IPS-15b (cell line): ENCODE results near the gene SLC6A14.

Experiments
- H3K27me3 ChIP-seq: one replicate; pipeline ENCODE4 v1.6.1; 2013; ENCODE audit warnings: low read length; ENCODE audit not compliant: control insufficient read depth, insufficient read depth
- H3K36me3 ChIP-seq: one replicate; pipeline ENCODE4 v1.6.1; 2013; ENCODE audit warnings: low read length; ENCODE audit not compliant: control insufficient read depth, insufficient read depth
- H3K4me1 ChIP-seq: one replicate; pipeline ENCODE4 v1.6.1; 2013; ENCODE audit warnings: mild to moderate bottlenecking, low read length; ENCODE audit not compliant: control insufficient read depth, insufficient read depth
- H3K4me3 ChIP-seq: one replicate; pipeline ENCODE4 v1.5.1; 2013; ENCODE audit warnings: low read depth, low read length
- H3K9ac ChIP-seq: one replicate; pipeline ENCODE4 v1.6.1; 2013; ENCODE audit warnings: low read depth, mild to moderate bottlenecking, low read length
- H3K9me3 ChIP-seq: one replicate; pipeline ENCODE4 v1.6.1; 2013; ENCODE audit warnings: mild to moderate bottlenecking, low read length; ENCODE audit not compliant: control insufficient read depth, insufficient read depth

The SLC6A14 gene, protein sequence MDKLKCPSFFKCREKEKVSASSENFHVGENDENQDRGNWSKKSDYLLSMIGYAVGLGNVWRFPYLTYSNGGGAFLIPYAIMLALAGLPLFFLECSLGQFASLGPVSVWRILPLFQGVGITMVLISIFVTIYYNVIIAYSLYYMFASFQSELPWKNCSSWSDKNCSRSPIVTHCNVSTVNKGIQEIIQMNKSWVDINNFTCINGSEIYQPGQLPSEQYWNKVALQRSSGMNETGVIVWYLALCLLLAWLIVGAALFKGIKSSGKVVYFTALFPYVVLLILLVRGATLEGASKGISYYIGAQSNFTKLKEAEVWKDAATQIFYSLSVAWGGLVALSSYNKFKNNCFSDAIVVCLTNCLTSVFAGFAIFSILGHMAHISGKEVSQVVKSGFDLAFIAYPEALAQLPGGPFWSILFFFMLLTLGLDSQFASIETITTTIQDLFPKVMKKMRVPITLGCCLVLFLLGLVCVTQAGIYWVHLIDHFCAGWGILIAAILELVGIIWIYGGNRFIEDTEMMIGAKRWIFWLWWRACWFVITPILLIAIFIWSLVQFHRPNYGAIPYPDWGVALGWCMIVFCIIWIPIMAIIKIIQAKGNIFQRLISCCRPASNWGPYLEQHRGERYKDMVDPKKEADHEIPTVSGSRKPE

DNA sequence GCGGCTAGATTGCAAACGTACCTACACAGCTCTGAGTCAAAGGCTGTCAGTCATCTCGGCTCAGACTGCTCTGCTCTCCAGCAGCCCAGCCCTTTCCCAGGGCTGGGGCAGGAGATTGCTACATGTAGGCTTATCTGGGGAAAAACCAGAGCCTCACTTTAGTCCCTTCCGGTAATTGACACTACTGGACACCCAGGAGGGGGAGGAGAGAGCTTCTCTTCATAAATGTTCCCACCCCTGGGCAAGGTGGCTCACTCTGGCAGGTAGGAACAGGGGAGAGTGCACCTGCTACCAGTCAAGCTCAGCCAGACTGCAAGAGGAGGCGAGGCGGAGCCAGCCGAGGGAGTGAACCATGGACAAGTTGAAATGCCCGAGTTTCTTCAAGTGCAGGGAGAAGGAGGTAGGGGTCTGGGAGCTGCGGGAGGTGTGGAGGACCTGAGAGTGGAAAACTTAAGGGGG, at the start of gene SLC6A14:
Gene SLC6A14, plus strand, starts transcription at position 249 of the 459 bp plus-strand sequence. Its CDS starts 104 bp downstream, at position 353.
- no peaks in the 10 kb centered on the region for H3K9me3 ChIP-seq
- H3K27me3 ChIP-seq = no peaks in the 10 kb centered on the region
- no peak within 1 kb of the TSS for H3K4me3 ChIP-seq
- no peaks in the 10 kb centered on the region for H3K36me3 ChIP-seq
- H3K9ac ChIP-seq = no peak within 1 kb of the TSS
- no peaks in the 10 kb centered on the region for H3K4me1 ChIP-seq

DNA sequence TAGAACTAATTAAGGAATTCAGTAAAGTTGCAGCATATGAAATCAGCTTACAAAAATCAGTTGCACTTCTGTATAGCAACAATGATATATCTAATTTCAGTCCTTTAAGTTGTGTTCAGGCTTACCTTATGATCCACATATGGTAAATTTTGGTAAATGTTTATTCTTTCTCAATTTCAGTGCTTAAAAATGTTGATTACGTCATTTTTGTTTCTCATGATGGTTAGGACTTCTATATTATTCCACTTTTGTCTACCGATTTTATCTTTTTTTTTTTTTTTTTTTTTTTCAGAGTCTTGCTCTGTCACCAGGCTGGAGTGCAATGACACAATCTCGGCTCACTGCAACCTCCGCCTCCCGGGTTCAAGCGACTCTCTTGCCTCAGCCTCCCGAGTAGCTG, 40.7 kb upstream of the SLC6A14 start:
- Histone ChIP-seq H3K9me3 (no peaks in the 10 kb centered on the region), H3K4me3 (no peak overlapping the region), H3K36me3 (no peaks in the 10 kb centered on the region), H3K9ac (no peak overlapping the region), H3K4me1 (no peaks in the 10 kb centered on the region), H3K27me3 (no peaks in the 10 kb centered on the region)

DNA sequence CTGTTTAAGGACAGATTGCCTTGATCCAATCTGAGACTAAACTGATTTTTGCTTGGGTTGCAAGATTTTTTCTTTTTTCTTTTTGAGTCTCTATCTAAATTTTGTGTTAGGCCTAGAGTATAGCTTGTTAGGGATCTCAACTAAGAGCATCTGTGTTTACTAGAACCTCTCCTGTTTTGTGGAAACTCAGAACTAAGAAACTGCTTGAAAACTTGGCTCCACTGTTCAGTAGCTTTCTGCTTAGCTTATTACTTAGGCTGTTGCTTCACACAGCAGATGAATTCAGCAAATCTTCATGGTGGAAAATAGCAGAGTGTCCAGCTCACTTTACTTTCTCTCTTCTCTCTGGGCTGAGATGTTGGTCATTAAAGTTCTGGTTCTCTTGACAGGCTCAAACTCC, 36.7 kb upstream of the SLC6A14 start:
- H3K4me1 ChIP-seq = no peaks in the 10 kb centered on the region
- no peak overlapping the region for H3K9ac ChIP-seq
- no peaks in the 10 kb centered on the region for H3K36me3 ChIP-seq
- H3K9me3 ChIP-seq = no peaks in the 10 kb centered on the region
- H3K27me3 ChIP-seq = no peaks in the 10 kb centered on the region
- no peak overlapping the region for H3K4me3 ChIP-seq

DNA sequence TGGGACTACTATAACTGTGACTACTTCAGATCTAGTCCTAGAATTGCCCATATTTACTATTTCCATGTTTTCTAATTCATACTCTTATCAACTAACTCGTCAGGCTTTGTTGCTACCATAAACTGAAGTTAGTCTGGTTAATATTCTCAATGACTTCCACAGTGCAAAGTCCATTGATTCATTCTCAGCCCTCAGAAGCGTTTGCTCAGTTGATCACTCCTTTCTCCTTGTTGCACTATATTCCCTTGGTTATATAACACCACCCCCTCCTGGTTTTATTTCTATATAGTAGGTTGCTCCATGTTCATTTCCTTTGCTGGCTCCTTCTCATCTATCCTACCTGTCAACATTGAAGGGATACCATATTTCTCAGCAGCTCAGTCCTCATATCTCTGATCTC, 27.2 kb upstream of the SLC6A14 start:
- Histone ChIP-seq H3K36me3 (no peaks in the 10 kb centered on the region), H3K4me1 (no peaks in the 10 kb centered on the region), H3K27me3 (no peaks in the 10 kb centered on the region), H3K9me3 (peaks cover 9% of the 10 kb centered on the region), H3K4me3 (no peak overlapping the region), H3K9ac (no peak overlapping the region)

DNA sequence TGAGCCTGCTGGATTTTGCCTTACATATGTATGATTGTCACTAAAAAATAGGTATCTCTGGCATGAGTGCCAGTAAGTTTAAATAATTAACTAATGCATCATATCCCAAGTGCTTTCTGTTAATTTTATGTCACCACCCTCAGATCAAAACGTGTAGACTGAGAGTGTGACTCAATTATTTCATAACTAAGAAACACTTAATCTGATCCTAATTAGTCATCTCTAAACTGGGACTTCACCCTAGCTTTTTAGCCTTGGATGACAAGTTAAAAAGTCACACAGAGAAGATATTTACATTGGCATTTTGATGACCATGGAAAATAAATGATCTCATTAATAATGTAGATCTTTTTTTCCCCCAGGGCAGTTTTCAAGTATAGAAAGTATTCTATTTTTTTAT, 23.1 kb upstream of the SLC6A14 start:
- Histone ChIP-seq H3K9ac (no peak overlapping the region), H3K4me3 (no peak overlapping the region), H3K4me1 (no peaks in the 10 kb centered on the region)

DNA sequence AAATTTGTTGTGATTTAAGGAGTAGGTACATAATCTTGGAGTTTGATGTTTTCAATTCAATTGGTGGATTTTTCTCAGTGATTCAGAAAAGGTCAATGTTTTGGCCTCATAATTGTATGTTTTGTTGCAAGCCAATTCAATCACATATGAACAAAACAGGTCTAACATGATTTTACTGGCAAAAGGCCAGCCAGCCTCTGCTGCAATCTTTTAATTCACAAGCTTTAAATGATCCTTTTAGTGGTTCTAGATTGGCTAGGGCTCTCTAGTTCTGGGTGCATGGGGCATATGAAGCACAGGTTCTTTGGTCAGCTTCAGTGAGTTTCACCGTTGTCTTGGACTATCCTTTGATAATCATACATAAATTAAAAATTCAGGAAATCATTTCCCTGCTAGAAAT, 19.2 kb upstream of the SLC6A14 start:
- Histone ChIP-seq H3K9ac (no peak overlapping the region), H3K9me3 (no peaks in the 10 kb centered on the region), H3K27me3 (no peaks in the 10 kb centered on the region), H3K4me3 (no peak overlapping the region), H3K4me1 (no peaks in the 10 kb centered on the region), H3K36me3 (no peaks in the 10 kb centered on the region)

More for the DNA sequence above, 23.1 kb upstream of the SLC6A14 start:
- Histone ChIP-seq H3K9me3 (peaks cover 9% of the 10 kb centered on the region), H3K27me3 (no peaks in the 10 kb centered on the region), H3K36me3 (no peaks in the 10 kb centered on the region)

DNA sequence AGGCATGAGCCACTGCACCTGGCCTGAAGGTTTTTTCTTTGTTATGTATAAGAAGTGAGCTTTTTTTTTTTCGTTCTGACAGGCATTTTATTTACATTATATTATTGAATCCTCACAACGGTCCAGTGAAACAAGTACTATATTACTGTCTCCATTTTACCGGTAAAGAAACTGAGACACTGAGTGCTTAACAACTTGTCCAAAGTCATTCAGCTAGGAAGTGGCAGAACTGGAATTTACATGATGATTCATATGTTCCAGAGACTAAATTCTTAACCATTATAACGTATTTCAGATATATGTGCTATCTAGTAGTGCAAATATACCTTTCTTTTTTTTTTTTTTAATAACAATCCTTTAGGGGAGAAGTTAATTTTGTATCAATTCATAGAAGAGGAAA, 18.4 kb upstream of the SLC6A14 start:
- H3K4me3 ChIP-seq = no peak overlapping the region
- no peak overlapping the region for H3K9ac ChIP-seq
- no peaks in the 10 kb centered on the region for H3K9me3 ChIP-seq
- H3K4me1 ChIP-seq = no peaks in the 10 kb centered on the region
- no peaks in the 10 kb centered on the region for H3K36me3 ChIP-seq
- H3K27me3 ChIP-seq = no peaks in the 10 kb centered on the region

DNA sequence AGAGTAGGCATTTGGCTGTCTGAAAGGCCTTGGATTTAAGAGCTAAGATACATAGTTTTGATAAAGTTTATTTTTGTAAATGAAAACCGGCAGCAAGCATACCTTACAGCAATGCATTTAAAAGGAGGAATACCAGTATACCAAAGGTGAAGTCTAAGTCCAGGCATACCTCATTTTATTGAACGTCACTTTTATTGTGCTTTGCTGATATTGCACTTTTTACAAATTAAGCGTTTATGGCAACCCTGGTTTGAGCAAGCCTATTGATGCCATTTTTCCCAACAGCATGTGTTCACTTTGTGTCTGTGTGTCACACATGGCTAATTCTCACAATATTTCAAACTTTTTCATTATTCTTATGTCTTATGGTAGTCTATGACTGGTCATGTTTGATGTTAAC, 8.4 kb upstream of the SLC6A14 start:
- Histone ChIP-seq H3K4me3 (no peak overlapping the region), H3K27me3 (no peaks in the 10 kb centered on the region), H3K36me3 (no peaks in the 10 kb centered on the region), H3K9ac (no peak overlapping the region), H3K9me3 (no peaks in the 10 kb centered on the region), H3K4me1 (no peaks in the 10 kb centered on the region)

DNA sequence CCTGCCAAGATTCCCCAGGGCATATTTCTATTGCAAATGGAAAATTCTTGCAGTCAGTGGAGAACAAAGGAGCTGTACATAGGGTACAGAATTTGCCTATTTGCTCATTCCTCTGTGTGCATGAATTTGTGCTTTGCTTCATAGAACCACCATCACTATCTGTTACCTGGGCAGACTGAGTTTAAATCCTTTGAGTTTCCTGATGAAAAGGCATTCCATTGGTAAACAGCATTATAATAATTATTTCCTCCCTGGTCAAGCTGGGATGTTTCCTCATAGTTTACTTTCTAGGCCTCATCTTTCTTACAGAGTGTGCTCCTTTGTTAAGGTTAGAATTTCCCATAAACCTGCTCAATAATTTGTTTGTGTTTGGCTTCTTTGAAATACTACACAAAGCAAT, 809 bp upstream of the SLC6A14 start:
- H3K9me3 ChIP-seq = no peaks in the 10 kb centered on the region
- no peak overlapping the region for H3K4me3 ChIP-seq
- H3K4me1 ChIP-seq = no peaks in the 10 kb centered on the region
- H3K9ac ChIP-seq = no peak overlapping the region
- H3K36me3 ChIP-seq = no peaks in the 10 kb centered on the region
- H3K27me3 ChIP-seq = no peaks in the 10 kb centered on the region

DNA sequence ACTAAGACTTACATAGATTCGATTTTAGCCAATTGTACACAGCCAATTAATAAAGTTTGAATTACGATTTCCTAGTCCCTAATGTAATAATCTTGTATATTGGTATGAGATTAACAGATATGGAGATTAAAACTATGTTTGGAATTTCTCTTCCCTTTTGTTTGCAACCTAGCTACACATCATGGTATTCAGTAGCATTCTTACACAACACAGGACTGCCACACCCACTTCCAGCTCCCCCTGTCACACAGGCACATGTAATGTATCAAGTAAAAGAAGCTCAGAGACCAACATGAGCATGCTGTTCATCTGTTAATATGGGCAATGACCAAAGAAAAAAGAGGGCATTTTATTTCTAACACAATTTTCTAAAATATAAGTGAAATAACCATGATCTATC, 12.8 kb downstream of the SLC6A14 start:
- Histone ChIP-seq H3K4me1 (no peaks in the 10 kb centered on the region), H3K9ac (no peak overlapping the region), H3K36me3 (no peaks in the 10 kb centered on the region), H3K9me3 (no peaks in the 10 kb centered on the region), H3K27me3 (no peaks in the 10 kb centered on the region), H3K4me3 (no peak overlapping the region)

DNA sequence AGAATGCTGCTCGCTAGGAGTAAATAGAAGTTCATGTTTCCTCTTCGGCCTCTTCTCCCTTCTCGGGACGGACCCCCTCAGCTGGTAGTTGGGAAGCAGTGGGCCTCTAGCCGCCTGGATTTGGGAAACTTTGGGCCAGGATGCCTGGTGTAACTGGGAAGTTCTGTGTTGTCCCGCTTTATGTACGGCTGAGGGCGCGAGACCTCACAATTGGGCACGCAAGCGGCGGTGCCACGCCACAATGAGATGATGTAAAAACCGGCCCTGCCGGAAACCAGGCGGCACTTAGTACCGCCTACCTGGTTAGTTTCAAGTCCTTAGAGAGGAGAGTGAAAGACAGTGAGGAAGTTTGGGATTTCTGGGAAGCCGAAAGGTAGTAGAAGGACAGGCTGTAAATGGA, 26.4 kb downstream of the SLC6A14 start, which contains the start of gene CT83:
Gene CT83, minus strand, starts transcription at position 155 of the 400 bp plus-strand sequence. Its CDS starts 120 bp downstream, at position 35.
- H3K4me1 ChIP-seq = peaks cover 2% of the 10 kb centered on the region
- H3K27me3 ChIP-seq = no peaks in the 10 kb centered on the region
- H3K36me3 ChIP-seq = no peaks in the 10 kb centered on the region
- H3K9ac ChIP-seq = no peak within 1 kb of the TSS
- H3K4me3 ChIP-seq = no peak within 1 kb of the TSS
- no peaks in the 10 kb centered on the region for H3K9me3 ChIP-seq

DNA sequence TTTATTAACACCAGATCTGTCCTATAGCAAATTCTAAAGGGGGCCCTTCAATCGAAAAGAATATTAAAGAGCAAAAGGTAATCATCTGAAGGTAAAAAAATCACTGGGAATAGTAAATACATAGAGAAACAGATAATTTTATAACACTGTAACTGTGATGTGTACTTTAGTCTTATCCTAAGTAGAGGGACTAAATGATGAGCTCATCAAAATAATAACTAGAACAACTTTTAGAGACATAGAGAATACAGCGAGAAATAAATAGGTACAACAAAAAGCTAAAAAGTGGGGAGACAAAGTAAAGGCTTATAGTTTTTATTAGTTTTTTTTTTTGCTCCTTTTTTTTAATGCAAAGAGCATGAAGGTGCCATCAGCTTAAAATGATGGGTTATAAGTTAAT, 43.7 kb downstream of the SLC6A14 start:
- H3K9me3 ChIP-seq = no peaks in the 10 kb centered on the region
- H3K27me3 ChIP-seq = no peaks in the 10 kb centered on the region
- no peaks in the 10 kb centered on the region for H3K4me1 ChIP-seq
- no peak overlapping the region for H3K9ac ChIP-seq
- no peaks in the 10 kb centered on the region for H3K36me3 ChIP-seq
- H3K4me3 ChIP-seq = no peak overlapping the region
